IMR-90 (cell line): Measurements from ENCODE around the gene ARF3.

Experiments
- CTCF ChIP-seq: conservative IDR thresholded peaks from 2 replicates; pipeline ENCODE4 v1.5.1; 2012; ENCODE audit warnings: mild to moderate bottlenecking, low read depth, low read length, improper control_type of control experiment
- POLR2A ChIP-seq: IDR thresholded peaks from 2 replicates; pipeline ENCODE4 v1.6.1; 2012; ENCODE audit warnings: mild to moderate bottlenecking, low read depth, low read length

- no peak for TF ChIP-seq POLR2A
- no peak for TF ChIP-seq CTCF
Observed at GRCh38 chr12:48967991-48968390, 10.7 kb upstream of the ARF3 start.
